ENCODE results near the gene CHCHD6.

DNA sequence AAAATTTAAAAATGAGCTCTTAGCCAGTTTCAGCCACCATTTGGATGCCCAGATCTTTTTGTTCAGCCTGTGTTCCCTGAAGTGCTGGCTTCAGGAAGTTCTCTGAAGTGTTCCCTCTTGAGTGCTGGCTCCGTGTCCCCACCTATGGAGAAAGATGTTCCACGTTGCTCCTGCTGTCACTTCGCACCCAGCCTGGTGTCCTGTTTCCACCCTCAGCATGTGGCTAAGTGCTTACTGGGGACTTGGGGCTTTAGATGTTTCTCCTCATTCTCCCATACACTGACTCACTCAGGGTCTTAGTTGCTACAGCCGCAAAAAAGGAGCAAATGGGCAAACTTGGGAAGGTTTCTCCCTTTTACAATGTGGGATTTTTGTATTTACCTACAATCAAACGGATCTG, 16.6 kb downstream of the CHCHD6 start:
- TF ChIP-seq, protein P1, sequence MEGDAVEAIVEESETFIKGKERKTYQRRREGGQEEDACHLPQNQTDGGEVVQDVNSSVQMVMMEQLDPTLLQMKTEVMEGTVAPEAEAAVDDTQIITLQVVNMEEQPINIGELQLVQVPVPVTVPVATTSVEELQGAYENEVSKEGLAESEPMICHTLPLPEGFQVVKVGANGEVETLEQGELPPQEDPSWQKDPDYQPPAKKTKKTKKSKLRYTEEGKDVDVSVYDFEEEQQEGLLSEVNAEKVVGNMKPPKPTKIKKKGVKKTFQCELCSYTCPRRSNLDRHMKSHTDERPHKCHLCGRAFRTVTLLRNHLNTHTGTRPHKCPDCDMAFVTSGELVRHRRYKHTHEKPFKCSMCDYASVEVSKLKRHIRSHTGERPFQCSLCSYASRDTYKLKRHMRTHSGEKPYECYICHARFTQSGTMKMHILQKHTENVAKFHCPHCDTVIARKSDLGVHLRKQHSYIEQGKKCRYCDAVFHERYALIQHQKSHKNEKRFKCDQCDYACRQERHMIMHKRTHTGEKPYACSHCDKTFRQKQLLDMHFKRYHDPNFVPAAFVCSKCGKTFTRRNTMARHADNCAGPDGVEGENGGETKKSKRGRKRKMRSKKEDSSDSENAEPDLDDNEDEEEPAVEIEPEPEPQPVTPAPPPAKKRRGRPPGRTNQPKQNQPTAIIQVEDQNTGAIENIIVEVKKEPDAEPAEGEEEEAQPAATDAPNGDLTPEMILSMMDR (conservative IDR thresholded peaks at IDR 0.05), result no peak
- no peak for TF ChIP-seq EZH2 (IDR thresholded peaks at IDR 0.05; ENCODE audit: low read depth)

Measured in PC-9 (cell line).